Measurements from ENCODE around the gene IFNA7.
A peak's percentile ranks its signal among the peaks of the same experiment; 100 is the strongest.
"Not testable (repeated sequence)": the region's sequence is repeated elsewhere in the genome, so short reads cannot be mapped to it uniquely, and the experiment has no call there.

The IFNA7 gene

DNA sequence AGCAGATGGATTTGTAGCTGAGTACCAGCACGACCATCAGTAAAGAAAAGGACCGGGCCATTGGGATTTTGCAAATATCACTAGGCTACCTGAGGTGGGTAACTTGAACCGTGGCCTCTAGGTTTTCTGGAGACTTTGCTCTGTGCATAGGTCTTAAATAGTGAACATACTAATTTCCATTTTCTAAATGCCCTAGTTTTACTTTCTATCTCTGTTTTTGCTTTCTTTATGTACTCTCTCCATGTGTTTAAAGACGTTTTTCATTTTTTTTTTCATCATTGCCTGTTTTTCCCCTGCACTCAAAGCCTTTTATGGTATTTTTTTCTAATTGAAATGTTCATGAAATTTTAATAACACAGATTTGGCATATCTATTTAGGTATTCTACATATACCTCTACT is at the start of gene IFNA7:
TSS of gene IFNA7 (minus strand) at position 101 of the 400 bp plus-strand sequence. CDS start at position 61, 40 bp downstream.
- H4K20me1 ChIP-seq; H3K36me3 ChIP-seq; H3K9ac ChIP-seq; H3K27me3 ChIP-seq; H3K4me3 ChIP-seq; H3K9me3 ChIP-seq (replicated peaks in 1 of 11); H3K4me1 ChIP-seq; H3K27ac ChIP-seq; H3K4me2 ChIP-seq: not testable (repeated sequence)

GRCh38 chr9:21251638-21252037 is 49.6 kb upstream of the IFNA7 start:
- H3K9ac ChIP-seq: no peak overlapping the region
- no peak overlapping the region for H3K4me3 ChIP-seq
- H3K36me3 ChIP-seq: no peaks in the 10 kb centered on the region
- peak overlapping the region in 5 of 11 experiments; percentile 63 to 74 (median 70); a peak in 6 of 22 replicates for H3K27ac ChIP-seq
- H3K4me1 ChIP-seq: peaks cover 20 to 41% (median 33%) of the 10 kb centered on the region in 10 experiments
- H3K27me3 ChIP-seq: peaks cover 0 to 64% (median 0%) of the 10 kb centered on the region in 11 experiments; a peak in 6 of 22 replicates
- peak overlapping the region in 3 of 11 experiments; percentile 57 to 77 (median 64); a peak in 3 of 22 replicates for H3K4me2 ChIP-seq
- H4K20me1 ChIP-seq: no peaks in the 10 kb centered on the region; a peak in 1 of 22 replicates
- no peak for TF ChIP-seq Cebpa-rat (IDR thresholded peaks at IDR 0.05)
- H3K9me3 ChIP-seq (replicated peaks in 1 of 11): no peaks in the 10 kb centered on the region; a peak in 1 of 22 replicates

- Histone ChIP-seq H3K36me3 (no peaks in the 10 kb centered on the region), H3K27me3 (peaks cover 0 to 61% (median 0%) of the 10 kb centered on the region in 11 experiments; a peak in 6 of 22 replicates), H3K4me1 (peaks cover 20 to 40% (median 31%) of the 10 kb centered on the region in 10 experiments), H3K27ac (peak overlapping the region in 4 of 11 experiments; percentile 65 to 74 (median 70); a peak in 4 of 22 replicates), H3K9ac (no peak overlapping the region), H4K20me1 (no peaks in the 10 kb centered on the region; a peak in 1 of 22 replicates), H3K9me3 (replicated peaks in 1 of 11) (no peaks in the 10 kb centered on the region; a peak in 1 of 22 replicates), H3K4me2 (peak overlapping the region in 1 of 11 experiments; percentile 77; a peak in 1 of 22 replicates), H3K4me3 (no peak overlapping the region)
- no peak for TF ChIP-seq Cebpa-rat (IDR thresholded peaks at IDR 0.05)
These were observed 49.2 kb upstream of the IFNA7 start for GRCh38 chr9:21251190-21251589.

DNA sequence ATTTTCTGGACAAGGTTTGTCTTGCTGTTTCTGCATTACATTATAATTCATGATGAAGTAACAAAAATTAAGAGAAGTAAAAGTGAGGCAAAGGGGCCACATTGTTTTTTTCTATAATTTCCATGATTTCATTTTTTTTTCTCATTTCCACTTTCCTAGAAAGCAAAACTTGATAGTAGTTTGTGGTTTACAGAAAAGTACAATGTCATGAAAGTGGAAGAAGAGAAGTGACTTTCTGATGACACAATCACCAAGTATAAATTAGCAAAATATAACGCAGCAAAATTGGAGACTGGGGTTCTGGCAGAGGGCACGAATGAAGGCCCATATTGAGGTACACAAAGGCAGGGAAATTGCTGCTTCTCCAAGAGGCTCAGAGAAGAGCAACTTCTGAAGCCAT is 42.8 kb upstream of the IFNA7 start:
- H3K36me3 ChIP-seq: no peaks in the 10 kb centered on the region
- H3K27me3 ChIP-seq: peaks cover 0 to 55% (median 0%) of the 10 kb centered on the region in 11 experiments; a peak in 4 of 22 replicates
- peaks cover 0 to 12% (median 7%) of the 10 kb centered on the region in 10 experiments; a peak in 10 of 20 replicates for H3K4me1 ChIP-seq
- peak overlapping the region in 6 of 11 experiments; percentile 14 to 63 (median 52); a peak in 7 of 22 replicates for H3K4me2 ChIP-seq
- H3K27ac ChIP-seq: no peak overlapping the region
- H3K4me3 ChIP-seq: no peak overlapping the region
- no peaks in the 10 kb centered on the region; a peak in 1 of 22 replicates for H3K9me3 ChIP-seq (replicated peaks in 1 of 11)
- H3K9ac ChIP-seq: no peak overlapping the region
- no peaks in the 10 kb centered on the region; a peak in 1 of 22 replicates for H4K20me1 ChIP-seq
- no peak for TF ChIP-seq Cebpa-rat (IDR thresholded peaks at IDR 0.05)

DNA sequence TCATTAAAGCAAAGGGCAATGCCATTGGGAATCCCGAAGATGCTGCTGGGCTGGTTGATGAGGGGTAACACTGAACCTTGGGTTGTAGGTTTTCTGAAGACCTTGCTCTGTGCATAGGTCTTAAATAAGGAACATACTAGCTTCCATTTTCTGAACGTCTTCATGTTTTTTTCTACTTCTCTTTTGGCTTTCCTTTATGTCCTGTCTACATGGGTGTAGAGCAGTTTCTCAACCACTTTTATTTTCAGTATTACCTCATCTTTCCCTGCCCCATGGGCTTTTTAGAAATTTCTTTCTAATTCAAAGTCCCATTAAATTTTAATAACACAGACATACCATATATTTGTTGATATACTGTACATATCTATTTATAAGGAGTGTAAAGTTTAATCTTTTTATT is 37.9 kb upstream of the IFNA7 start, which contains the start of gene IFNA14:
TSS of gene IFNA14 (minus strand) at position 95 of the 400 bp plus-strand sequence. CDS start at position 25, 70 bp downstream.
- Histone ChIP-seq H3K27me3 (peaks cover 0 to 40% (median 0%) of the 10 kb centered on the region in 11 experiments; a peak in 4 of 22 replicates), H3K4me3 (no peak within 1 kb of the TSS), H3K27ac (no peak within 1 kb of the TSS), H3K4me2 (no peak within 1 kb of the TSS), H3K9ac (no peak within 1 kb of the TSS), H3K4me1 (peaks cover 4 to 17% (median 12%) of the 10 kb centered on the region in 10 experiments; a peak in 19 of 20 replicates), H3K9me3 (replicated peaks in 1 of 11) (no peaks in the 10 kb centered on the region), H3K36me3 (no peaks in the 10 kb centered on the region), H4K20me1 (no peaks in the 10 kb centered on the region)
- no peak for TF ChIP-seq Cebpa-rat (IDR thresholded peaks at IDR 0.05)

DNA sequence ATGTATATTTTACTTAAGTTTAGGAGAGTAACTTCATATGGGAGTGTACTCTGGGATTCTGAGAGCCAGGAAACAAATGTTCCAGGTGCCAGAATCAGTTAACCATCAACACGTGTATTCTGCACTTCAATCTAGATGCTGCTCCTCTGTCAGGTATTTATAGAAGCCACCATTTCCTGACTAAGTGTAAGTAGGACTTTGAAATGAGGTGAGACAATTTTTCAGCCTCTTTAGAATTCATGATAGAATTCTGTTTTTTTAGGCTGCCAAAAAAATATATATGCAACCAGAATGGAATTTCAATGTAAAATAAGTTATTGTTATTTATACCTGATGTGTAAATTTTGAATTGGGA is 34.3 kb upstream of the IFNA7 start:
- H4K20me1 ChIP-seq; H3K27ac ChIP-seq; H3K9ac ChIP-seq; H3K4me3 ChIP-seq; H3K36me3 ChIP-seq; H3K9me3 ChIP-seq (replicated peaks in 1 of 11): not testable (repeated sequence)
- Histone ChIP-seq H3K4me2 (peak overlapping the region in 10 of 11 experiments; percentile 31 to 77 (median 54); a peak in 17 of 22 replicates), H3K4me1 (peaks cover 0 to 15% (median 9%) of the 10 kb centered on the region in 10 experiments; a peak in 12 of 20 replicates), H3K27me3 (peaks cover 0 to 13% (median 0%) of the 10 kb centered on the region in 11 experiments; a peak in 2 of 22 replicates)

- not testable (repeated sequence) for H3K36me3 ChIP-seq; H3K27ac ChIP-seq; H3K4me3 ChIP-seq; H4K20me1 ChIP-seq; H3K27me3 ChIP-seq; H3K9ac ChIP-seq; H3K9me3 ChIP-seq (replicated peaks in 1 of 11)
- peaks cover 0 to 15% (median 9%) of the 10 kb centered on the region in 10 experiments; a peak in 12 of 20 replicates for H3K4me1 ChIP-seq
- H3K4me2 ChIP-seq: peak overlapping the region; percentile 31 to 77 (median 51); a peak in 17 of 22 replicates
These were observed 33.7 kb upstream of the IFNA7 start for GRCh38 chr9:21235468-21236359.

DNA sequence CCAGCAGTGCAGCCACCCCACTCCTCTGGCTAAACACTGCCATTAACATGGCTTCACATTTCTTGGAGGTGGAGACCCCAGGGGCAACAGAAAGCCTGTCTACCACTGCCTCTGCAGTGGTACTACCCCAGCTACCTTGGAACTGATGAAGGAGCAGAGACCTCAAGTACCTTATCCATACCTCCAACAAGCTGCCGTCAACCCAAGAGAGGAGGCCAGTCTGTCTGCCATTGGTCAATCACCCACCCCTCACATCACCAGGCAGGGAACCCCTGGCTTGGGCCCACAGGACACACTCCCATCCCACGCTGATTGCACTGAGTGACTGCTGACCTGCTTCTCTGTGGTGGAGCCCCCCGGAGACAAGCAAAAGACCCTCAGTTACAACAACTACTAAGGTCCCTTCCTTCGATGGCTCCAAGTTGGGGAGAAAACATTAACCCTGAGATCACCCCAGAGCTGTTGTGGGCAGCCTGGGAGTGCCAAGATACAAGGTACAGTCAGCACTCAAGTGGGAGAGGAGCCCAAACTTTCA is 32.2 kb upstream of the IFNA7 start:
- Histone ChIP-seq H3K9me3 (replicated peaks in 1 of 11) (no peaks in the 10 kb centered on the region), H4K20me1 (no peaks in the 10 kb centered on the region), H3K4me1 (peaks cover 0 to 15% (median 8%) of the 10 kb centered on the region in 10 experiments; a peak in 11 of 20 replicates), H3K4me3 (no peak overlapping the region), H3K27ac (no peak overlapping the region), H3K9ac (no peak overlapping the region), H3K27me3 (peaks cover 0 to 2% (median 0%) of the 10 kb centered on the region in 11 experiments; a peak in 1 of 22 replicates), H3K4me2 (no peak overlapping the region), H3K36me3 (no peaks in the 10 kb centered on the region)
- TF ChIP-seq Cebpa-rat (IDR thresholded peaks at IDR 0.05): no peak

DNA sequence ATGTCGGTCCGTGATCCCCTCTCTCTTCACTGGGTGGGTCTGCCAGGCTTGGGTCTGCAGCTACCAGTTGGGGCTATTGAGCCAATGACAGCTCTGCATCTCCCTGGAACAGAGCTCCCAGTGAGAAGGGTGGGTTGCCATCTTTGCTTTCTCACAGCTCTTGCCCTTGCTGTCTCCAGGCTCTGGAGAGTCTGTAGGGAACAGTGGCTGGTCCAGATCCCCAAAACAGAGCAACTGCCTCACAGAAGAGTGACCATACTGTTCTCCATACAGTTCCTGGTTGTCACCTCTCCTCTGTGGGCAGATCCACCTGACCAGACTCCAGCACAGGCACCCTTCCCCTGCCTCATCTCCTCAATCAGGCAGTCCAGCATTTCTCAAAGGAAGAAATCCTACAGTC is 31.3 kb upstream of the IFNA7 start:
- H3K4me3 ChIP-seq: no peak overlapping the region
- no peak overlapping the region for H3K27ac ChIP-seq
- peaks cover 0 to 15% (median 8%) of the 10 kb centered on the region in 10 experiments; a peak in 11 of 20 replicates for H3K4me1 ChIP-seq
- H3K9ac ChIP-seq: no peak overlapping the region
- no peaks in the 10 kb centered on the region for H3K36me3 ChIP-seq
- TF ChIP-seq Cebpa-rat (IDR thresholded peaks at IDR 0.05): no peak
- no peaks in the 10 kb centered on the region for H4K20me1 ChIP-seq
- H3K4me2 ChIP-seq: no peak overlapping the region
- H3K27me3 ChIP-seq: no peaks in the 10 kb centered on the region
- no peaks in the 10 kb centered on the region for H3K9me3 ChIP-seq (replicated peaks in 1 of 11)

All from BLaER1 treated with 17β-estradiol and CSF1 and Interleukin-3, amounts not matched to agents 10 nM and 100 nM (cell line).